GM18868 (cell line): ENCODE data around the gene HOXA3.

ENCODE experiments used
- ATAC-seq: cut with Tn5 transposase; IDR thresholded peaks from one replicate; pipeline ENCODE4 v1.9.1; 2021; ENCODE audit warnings: mild to moderate bottlenecking, moderate library complexity; ENCODE audit not compliant: unreplicated experiment

Gene HOXA3

GRCh38 chr7:27064159-27064558 is 88.2 kb downstream of the HOXA3 start:
- ATAC-seq, result no peak

- no peak for ATAC-seq
Observed at GRCh38 chr7:27062946-27063345, 89.4 kb downstream of the HOXA3 start.
